Testis (tissue), 5 donors: ENCODE results near the gene OR4D10. TPM values are rescaled to one million over a fixed set of nuclear protein-coding genes. Genes with fewer than 3 reads are reported as not detected.

Experiments used
- DNase-seq: peaks from one replicate; pipeline ENCODE4 v3.0.0-alpha.2; 2019
- H3K27ac ChIP-seq, 2 donors: fragments of 200-600 bp; sonication (generic); one replicate each; pipeline ENCODE4 v1.5.1; 2019
- H3K27me3 ChIP-seq: fragments of 200-600 bp; sonication (generic); one replicate; pipeline ENCODE4 v1.5.1; 2019
- H3K36me3 ChIP-seq: fragments of 200-600 bp; sonication (generic); one replicate; pipeline ENCODE4 v1.5.1; 2017; ENCODE audit warnings: low read depth; ENCODE audit errors: missing control alignments
- H3K4me1 ChIP-seq: fragments of 200-600 bp; sonication (generic); one replicate; pipeline ENCODE4 v1.5.1; 2019
- H3K4me3 ChIP-seq, 2 donors: fragments of 200-600 bp; sonication (generic); one replicate each; pipeline ENCODE4 v1.5.1; 2017 to 2019
- H3K9me3 ChIP-seq: fragments of 200-600 bp; sonication (generic); one replicate; pipeline ENCODE4 v1.5.1; 2017
- POLR2A ChIP-seq: fragments of 450-650 bp; IDR thresholded peaks from one replicate; pipeline ENCODE4 v1.6.1; 2017; ENCODE audit warnings: antibody characterized with exemption, mild to moderate bottlenecking, moderate library complexity
- WGBS, 2 donors: methylation state at CpG; one replicate each; pipeline ENCODE4 v1.1.5; 2018; 5-methylcytosine and 5-hydroxymethylcytosine counted together
- intact Hi-C: fragments of 100-400 bp; cut with DNase I; formaldehyde crosslinking; loops from one replicate; pipeline ENCODE4 v1.15.1; 2023; ENCODE audit warnings: low total_unique reads
- long read RNA-seq, 2 donors: transcript quantifications; one replicate each; lab custom pipeline, GENCODE V29; 2026
- polyA plus RNA-seq: library from polyadenylated mRNA; stranded (reverse); fragments of 350-450 nt; fragmentation: Illumina TruSeq; extraction: RNeasy Lipid Tissue Mini Kit (QIAGEN cat#74804); gene quantifications from one replicate; pipeline ENCODE4 v1.2.3, GENCODE V29; 2014; ENCODE audit warnings: low read depth, low replicate concordance; ENCODE audit not compliant: insufficient read depth
- total RNA-seq, 2 donors: library from RNA; depleted of rRNA; stranded (reverse); fragments of >200 nt; gene quantifications; one replicate each; pipeline ENCODE4 v1.2.3, GENCODE V29; 2016
- TF ChIP-seq, protein P1 (sequence below), 3 experiments: fragments of 450-650 bp in 2 of 3; fragments of 200-600 bp in 1 of 3; sonication (generic) in 1 of 3; IDR thresholded peaks; one replicate each; pipeline ENCODE4 v1.5.1; 2016 to 2019; ENCODE audit warnings: antibody characterized with exemption in 3 of 3, mild to moderate bottlenecking in 2 of 3, moderate library complexity in 1 of 3

Gene OR4D10
- total RNA-seq (under 1 TPM in 1 of 2 donors, not detected in 1; 0.24 TPM), polyA plus RNA-seq (not detected)
- long read RNA-seq, donor 1: 0 reads
- long read RNA-seq, donor 2: 0 reads

DNA sequence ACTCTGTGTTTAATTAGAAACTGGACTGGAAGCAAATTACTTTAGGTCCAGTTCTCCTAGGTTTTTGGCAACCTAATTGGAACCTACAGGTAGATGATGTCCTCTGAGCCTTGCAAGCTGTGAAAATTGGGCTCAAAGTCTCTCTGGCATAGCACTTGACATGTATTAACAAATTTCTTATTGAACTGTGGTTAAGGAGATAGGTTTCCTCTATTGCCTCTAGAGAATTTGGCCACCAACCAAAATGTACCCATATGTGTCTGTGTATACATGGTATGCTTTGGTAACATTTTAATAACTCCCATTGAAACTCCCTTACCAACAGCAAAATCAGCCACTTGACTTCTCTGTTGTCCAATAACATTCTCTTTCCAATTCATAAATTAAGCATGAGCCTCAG lies at the start of gene OR4D10:
TSS of gene OR4D10 (plus strand) at position 301 of the 400 bp plus-strand sequence. CDS start 4,115 bp downstream, outside the sequence.
- no peaks in the 10 kb centered on the region for H3K9me3 ChIP-seq
- H3K4me1 ChIP-seq: no peaks in the 10 kb centered on the region
- no peak for TF ChIP-seq POLR2A
- TF ChIP-seq, protein P1, sequence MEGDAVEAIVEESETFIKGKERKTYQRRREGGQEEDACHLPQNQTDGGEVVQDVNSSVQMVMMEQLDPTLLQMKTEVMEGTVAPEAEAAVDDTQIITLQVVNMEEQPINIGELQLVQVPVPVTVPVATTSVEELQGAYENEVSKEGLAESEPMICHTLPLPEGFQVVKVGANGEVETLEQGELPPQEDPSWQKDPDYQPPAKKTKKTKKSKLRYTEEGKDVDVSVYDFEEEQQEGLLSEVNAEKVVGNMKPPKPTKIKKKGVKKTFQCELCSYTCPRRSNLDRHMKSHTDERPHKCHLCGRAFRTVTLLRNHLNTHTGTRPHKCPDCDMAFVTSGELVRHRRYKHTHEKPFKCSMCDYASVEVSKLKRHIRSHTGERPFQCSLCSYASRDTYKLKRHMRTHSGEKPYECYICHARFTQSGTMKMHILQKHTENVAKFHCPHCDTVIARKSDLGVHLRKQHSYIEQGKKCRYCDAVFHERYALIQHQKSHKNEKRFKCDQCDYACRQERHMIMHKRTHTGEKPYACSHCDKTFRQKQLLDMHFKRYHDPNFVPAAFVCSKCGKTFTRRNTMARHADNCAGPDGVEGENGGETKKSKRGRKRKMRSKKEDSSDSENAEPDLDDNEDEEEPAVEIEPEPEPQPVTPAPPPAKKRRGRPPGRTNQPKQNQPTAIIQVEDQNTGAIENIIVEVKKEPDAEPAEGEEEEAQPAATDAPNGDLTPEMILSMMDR (IDR thresholded peaks at IDR 0.05): no peak
- DNase-seq: no peak
- no peaks in the 10 kb centered on the region for H3K36me3 ChIP-seq
- no peaks in the 10 kb centered on the region for H3K27me3 ChIP-seq
- intact Hi-C loops: no loop called here
- H3K27ac ChIP-seq: no peak within 1 kb of the TSS
- H3K4me3 ChIP-seq: no peak within 1 kb of the TSS

DNA sequence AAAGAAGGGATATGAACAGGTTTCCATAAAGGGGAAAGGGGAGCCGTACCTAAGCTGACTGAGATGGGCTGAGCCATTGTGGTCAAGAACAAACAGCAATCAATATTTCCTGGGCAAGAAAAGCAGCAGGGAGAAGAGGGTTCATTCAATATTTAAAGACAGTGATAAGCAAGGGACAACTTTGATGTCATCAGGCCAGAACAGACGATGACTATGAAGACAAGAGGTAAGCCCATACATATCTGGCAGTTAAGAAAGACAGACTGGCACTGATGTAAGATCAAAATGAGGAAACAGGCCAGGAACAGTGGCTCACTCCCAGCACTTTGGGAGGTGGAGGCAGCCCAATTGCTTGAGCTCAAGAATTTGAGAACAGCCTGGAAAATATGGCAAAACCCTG lies 49.3 kb upstream of the OR4D10 start:
- Histone ChIP-seq H3K9me3 (no peaks in the 10 kb centered on the region), H3K27ac (no peak overlapping the region), H3K27me3 (no peaks in the 10 kb centered on the region), H3K4me1 (no peaks in the 10 kb centered on the region), H3K4me3 (no peak overlapping the region), H3K36me3 (no peaks in the 10 kb centered on the region)
- TF ChIP-seq, protein P1 (IDR thresholded peaks at IDR 0.05): no peak
- TF ChIP-seq POLR2A: no peak
- DNase-seq: no peak
- intact Hi-C loops: no loop called here
- 76 to 88% methylated on average over 2 of the region's 2 CpGs for WGBS, 2 donors

DNA sequence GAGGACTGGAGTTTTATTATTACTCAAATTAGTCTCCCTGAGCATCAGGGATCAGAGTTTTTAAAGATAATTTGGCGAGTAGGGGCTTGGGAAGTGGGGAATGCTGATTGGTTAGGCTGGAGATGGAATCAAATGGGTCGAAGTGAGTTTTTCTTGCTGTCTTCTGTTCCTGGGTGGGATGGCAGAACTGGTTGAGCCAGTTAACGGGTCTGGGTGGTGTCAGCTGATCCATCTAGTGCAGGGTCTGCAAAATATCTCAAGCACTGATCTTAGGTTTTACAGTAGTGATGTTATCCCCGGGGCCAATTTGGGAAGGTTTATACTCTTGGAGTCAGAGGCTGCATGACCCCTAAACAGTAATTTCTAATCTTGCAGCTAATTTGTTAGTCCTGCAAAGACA lies 48.0 kb upstream of the OR4D10 start:
- TF ChIP-seq, protein P1 (IDR thresholded peaks at IDR 0.05): no peak
- TF ChIP-seq POLR2A: no peak
- intact Hi-C loops: no loop called here
- WGBS, 2 donors: 61 to 73% methylated on average over 4 of the region's 4 CpGs

DNA sequence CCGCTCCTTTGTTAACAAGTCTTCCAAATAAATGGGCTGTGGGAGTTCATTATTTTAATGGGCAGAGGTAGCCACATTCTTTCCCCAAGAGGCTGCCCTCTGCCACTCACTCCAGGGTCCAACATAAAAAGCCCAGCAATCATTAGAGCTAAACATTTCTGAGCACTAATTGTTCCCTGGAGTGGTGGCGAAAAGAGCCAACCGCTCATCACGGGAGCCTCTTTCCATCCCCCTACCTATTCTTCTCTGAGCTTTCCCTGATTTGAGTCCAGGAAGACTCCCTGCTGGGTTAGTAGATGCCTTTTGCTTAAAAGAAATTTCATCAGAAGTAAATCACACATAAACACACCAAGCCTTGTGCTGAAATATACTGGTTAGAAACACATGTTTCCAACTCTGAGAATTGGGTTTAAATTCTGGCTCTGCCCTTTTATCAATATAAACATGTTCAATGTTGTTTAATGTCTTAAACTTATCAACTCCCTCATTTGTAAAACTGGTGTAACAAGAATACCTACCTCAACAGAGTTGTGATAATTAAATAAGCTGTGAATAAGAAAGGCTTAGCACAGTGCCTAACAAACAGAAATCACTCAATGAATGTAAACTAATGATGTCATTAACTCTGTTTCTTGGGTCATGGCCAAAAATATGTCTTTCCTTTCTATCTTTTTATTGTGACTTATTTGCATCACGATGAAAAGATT lies 46.6 kb upstream of the OR4D10 start, which contains the start of gene OR5A2:
TSS of gene OR5A2 (minus strand) at position 53 of the 707 bp plus-strand sequence. CDS start 3,460 bp downstream, outside the sequence.
- 67 to 70% methylated on average over 5 of the region's 5 CpGs for WGBS, 2 donors
- no peak for DNase-seq
- Histone ChIP-seq H3K27ac (no peak within 1 kb of the TSS), H3K4me1 (no peaks in the 10 kb centered on the region), H3K36me3 (no peaks in the 10 kb centered on the region), H3K27me3 (no peaks in the 10 kb centered on the region), H3K9me3 (no peaks in the 10 kb centered on the region), H3K4me3 (no peak within 1 kb of the TSS)
- no peak for TF ChIP-seq POLR2A
- TF ChIP-seq, protein P1 (IDR thresholded peaks at IDR 0.05): no peak
- intact Hi-C loops: no loop called here

More for the DNA sequence above, 48.0 kb upstream of the OR4D10 start:
- no peak overlapping the region for H3K27ac ChIP-seq
- no peaks in the 10 kb centered on the region for H3K36me3 ChIP-seq
- H3K27me3 ChIP-seq: no peaks in the 10 kb centered on the region
- DNase-seq: no peak
- H3K4me3 ChIP-seq: no peak overlapping the region
- no peaks in the 10 kb centered on the region for H3K4me1 ChIP-seq
- no peaks in the 10 kb centered on the region for H3K9me3 ChIP-seq

DNA sequence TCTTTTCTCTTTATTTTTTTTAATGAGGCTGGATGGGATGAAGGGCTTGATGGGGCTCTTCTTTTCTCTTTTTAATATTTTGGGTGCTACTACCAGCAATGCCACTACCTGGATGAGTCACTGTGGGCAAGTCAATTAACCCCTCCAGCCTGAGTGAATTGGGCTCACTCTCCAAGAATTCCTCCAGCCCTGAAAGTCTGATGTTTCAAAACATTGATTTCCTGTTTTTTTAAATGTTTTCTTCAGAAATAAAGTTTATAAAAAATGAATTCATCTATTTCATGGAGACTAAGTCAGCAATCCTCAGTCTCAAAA lies 46.1 kb upstream of the OR4D10 start:
- H3K27me3 ChIP-seq: no peaks in the 10 kb centered on the region
- H3K4me1 ChIP-seq: no peaks in the 10 kb centered on the region
- no peak for DNase-seq
- intact Hi-C loops: no loop called here
- H3K27ac ChIP-seq: no peak overlapping the region
- H3K36me3 ChIP-seq: no peaks in the 10 kb centered on the region
- H3K4me3 ChIP-seq: no peak overlapping the region
- TF ChIP-seq POLR2A: no peak
- TF ChIP-seq, protein P1 (IDR thresholded peaks at IDR 0.05): no peak
- H3K9me3 ChIP-seq: no peaks in the 10 kb centered on the region
